ENCODE results near the gene MTMR12.

The MTMR12 gene

DNA sequence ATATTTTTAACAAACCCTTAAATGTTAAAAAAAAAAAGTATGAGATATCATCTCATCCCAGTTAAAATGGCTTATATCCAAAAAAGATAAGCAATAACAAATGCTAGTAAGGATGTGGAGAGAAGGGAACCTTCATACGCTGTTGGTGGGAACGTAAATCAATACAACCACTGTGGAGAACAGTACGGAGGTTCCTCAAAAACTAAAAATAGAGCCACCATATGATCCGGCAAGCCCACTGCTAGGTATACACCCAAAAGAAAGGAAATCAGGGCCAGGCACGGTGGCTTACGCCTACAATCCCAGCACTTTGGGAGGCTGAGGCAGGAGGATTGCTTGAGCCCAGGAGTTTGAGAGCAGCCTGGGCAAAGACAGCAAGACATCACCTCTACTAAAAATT is 3.0 kb downstream of the MTMR12 start:
- no peak for TF ChIP-seq TEAD4 (IDR thresholded peaks at IDR 0.05)
- TF ChIP-seq, protein P1, sequence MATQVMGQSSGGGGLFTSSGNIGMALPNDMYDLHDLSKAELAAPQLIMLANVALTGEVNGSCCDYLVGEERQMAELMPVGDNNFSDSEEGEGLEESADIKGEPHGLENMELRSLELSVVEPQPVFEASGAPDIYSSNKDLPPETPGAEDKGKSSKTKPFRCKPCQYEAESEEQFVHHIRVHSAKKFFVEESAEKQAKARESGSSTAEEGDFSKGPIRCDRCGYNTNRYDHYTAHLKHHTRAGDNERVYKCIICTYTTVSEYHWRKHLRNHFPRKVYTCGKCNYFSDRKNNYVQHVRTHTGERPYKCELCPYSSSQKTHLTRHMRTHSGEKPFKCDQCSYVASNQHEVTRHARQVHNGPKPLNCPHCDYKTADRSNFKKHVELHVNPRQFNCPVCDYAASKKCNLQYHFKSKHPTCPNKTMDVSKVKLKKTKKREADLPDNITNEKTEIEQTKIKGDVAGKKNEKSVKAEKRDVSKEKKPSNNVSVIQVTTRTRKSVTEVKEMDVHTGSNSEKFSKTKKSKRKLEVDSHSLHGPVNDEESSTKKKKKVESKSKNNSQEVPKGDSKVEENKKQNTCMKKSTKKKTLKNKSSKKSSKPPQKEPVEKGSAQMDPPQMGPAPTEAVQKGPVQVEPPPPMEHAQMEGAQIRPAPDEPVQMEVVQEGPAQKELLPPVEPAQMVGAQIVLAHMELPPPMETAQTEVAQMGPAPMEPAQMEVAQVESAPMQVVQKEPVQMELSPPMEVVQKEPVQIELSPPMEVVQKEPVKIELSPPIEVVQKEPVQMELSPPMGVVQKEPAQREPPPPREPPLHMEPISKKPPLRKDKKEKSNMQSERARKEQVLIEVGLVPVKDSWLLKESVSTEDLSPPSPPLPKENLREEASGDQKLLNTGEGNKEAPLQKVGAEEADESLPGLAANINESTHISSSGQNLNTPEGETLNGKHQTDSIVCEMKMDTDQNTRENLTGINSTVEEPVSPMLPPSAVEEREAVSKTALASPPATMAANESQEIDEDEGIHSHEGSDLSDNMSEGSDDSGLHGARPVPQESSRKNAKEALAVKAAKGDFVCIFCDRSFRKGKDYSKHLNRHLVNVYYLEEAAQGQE (IDR thresholded peaks at IDR 0.05; ENCODE audit: low read depth): no peak
- no peak for TF ChIP-seq TAF1 (IDR thresholded peaks at IDR 0.05; ENCODE audit: low read depth)
- TF ChIP-seq ZBTB7A (IDR thresholded peaks at IDR 0.05; ENCODE audit: low read depth): no peak
- no peak for TF ChIP-seq CREB1 (IDR thresholded peaks at IDR 0.05; ENCODE audit: low read depth)
- no peak for TF ChIP-seq RAD21 (IDR thresholded peaks at IDR 0.05; ENCODE audit: low read depth)
- no peak for TF ChIP-seq NFIC (IDR thresholded peaks at IDR 0.05)
- TF ChIP-seq, protein P2, sequence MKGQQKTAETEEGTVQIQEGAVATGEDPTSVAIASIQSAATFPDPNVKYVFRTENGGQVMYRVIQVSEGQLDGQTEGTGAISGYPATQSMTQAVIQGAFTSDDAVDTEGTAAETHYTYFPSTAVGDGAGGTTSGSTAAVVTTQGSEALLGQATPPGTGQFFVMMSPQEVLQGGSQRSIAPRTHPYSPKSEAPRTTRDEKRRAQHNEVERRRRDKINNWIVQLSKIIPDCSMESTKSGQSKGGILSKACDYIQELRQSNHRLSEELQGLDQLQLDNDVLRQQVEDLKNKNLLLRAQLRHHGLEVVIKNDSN (IDR thresholded peaks at IDR 0.05): no peak
- TF ChIP-seq TCF12 (IDR thresholded peaks at IDR 0.05; ENCODE audit: low read depth): no peak

DNA sequence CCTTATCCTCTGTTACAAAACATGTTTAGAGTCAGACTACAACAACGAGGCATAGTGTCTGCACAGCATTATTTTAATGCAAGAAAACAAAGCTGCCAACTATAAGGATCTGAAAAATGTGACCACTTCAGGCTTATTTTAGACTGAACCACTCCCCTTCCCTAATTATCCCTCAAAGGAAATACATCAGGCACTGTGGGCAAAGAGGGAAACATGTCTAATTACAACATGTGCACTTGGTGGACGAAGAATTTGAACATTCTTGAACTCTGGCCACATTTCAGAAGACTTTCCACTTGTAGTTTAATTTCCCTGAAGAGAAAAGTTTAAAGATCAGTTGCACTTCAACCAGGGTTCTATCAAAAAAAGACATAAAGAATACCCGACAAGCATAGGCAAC is 3.8 kb downstream of the MTMR12 start:
- TF ChIP-seq FOXM1 (IDR thresholded peaks at IDR 0.05; ENCODE audit: borderline replicate concordance, low read depth) (no peak), CREB1 (IDR thresholded peaks at IDR 0.05; ENCODE audit: low read depth) (no peak), TEAD4 (IDR thresholded peaks at IDR 0.05) (no peak), RAD21 (IDR thresholded peaks at IDR 0.05; ENCODE audit: low read depth) (no peak), NFIC (IDR thresholded peaks at IDR 0.05) (no peak), ZBTB7A (IDR thresholded peaks at IDR 0.05; ENCODE audit: low read depth) (no peak), TCF12 (IDR thresholded peaks at IDR 0.05; ENCODE audit: low read depth) (no peak), EGR1 (IDR thresholded peaks at IDR 0.05) (no peak), TAF1 (IDR thresholded peaks at IDR 0.05; ENCODE audit: low read depth) (no peak)
- TF ChIP-seq, protein P2 (IDR thresholded peaks at IDR 0.05): no peak
- TF ChIP-seq, protein P1 (IDR thresholded peaks at IDR 0.05; ENCODE audit: low read depth): no peak
- TF ChIP-seq, protein P3, sequence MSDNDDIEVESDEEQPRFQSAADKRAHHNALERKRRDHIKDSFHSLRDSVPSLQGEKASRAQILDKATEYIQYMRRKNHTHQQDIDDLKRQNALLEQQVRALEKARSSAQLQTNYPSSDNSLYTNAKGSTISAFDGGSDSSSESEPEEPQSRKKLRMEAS (IDR thresholded peaks at IDR 0.05): no peak

DNA sequence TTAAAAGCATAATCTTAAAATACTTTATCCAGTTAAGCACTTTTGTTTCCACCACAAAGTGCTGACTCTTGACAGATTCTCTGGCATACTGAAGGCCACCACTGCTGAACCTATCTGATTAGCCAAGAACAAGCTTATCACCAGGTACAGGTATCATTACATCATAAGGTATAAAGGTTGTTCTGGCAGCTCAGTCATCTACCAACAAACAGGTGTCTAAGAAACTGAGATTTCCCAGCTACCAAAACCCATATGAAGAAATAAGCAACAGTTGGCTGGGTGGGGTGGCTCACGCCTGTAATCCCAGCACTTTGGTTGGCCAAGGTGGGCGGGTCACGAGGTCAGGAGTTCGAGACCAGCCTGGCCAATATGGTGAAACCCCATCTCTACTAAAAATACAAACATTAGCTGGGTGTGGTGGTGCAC is 5.0 kb downstream of the MTMR12 start:
- TF ChIP-seq ZBTB7A (IDR thresholded peaks at IDR 0.05; ENCODE audit: low read depth) (no peak), EP300 (IDR thresholded peaks at IDR 0.05; ENCODE audit: borderline replicate concordance) (no peak)

DNA sequence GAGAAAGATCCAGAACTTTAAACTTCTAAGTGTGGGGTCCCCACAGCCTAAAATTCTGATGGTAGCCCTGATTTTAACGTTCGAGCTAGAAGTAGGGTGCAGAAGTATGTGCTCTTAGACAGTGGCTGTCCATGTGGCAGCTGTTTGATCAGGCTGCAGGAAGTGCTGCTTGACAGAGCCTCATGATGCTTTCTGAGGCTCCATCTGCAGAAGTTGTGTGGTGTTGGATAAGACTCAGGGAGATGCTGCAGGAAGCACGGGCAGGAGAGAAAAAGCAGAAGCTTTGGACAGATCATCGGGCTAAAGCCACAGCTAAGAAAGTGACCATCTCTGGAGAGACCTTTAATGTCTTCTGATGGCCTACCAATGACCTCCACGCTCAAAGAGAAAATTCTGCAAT is 8.1 kb downstream of the MTMR12 start:
- TF ChIP-seq, protein P1 (IDR thresholded peaks at IDR 0.05; ENCODE audit: low read depth): no peak
- TF ChIP-seq ZBTB7A (IDR thresholded peaks at IDR 0.05; ENCODE audit: low read depth): no peak

DNA sequence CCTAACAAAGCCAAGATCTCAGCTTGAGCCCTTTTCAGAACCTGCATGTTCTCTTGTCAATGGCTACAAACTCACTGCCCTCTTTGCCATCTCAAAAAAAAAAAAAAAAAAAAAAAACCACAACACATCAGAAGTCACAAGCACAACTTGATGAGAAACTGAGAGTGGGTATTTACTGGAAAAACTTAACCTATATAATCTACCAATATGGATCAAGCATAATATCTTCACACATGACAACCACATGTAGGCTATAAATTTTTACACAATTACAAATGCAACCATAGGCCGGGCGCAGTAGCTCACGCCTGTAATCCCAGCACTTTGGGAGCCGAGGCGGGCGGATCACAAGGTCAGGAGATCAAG is 9.0 kb downstream of the MTMR12 start:
- TF ChIP-seq TEAD4 (IDR thresholded peaks at IDR 0.05) (no peak), CREB1 (IDR thresholded peaks at IDR 0.05; ENCODE audit: low read depth) (no peak), EGR1 (IDR thresholded peaks at IDR 0.05) (no peak), YY1 (IDR thresholded peaks at IDR 0.05; ENCODE audit: low read depth) (no peak), ZBTB7A (IDR thresholded peaks at IDR 0.05; ENCODE audit: low read depth) (no peak), FOXM1 (IDR thresholded peaks at IDR 0.05; ENCODE audit: borderline replicate concordance, low read depth) (no peak), CEBPB (IDR thresholded peaks at IDR 0.05) (no peak), RAD21 (IDR thresholded peaks at IDR 0.05; ENCODE audit: low read depth) (no peak), TCF12 (IDR thresholded peaks at IDR 0.05; ENCODE audit: low read depth) (no peak), EP300 (IDR thresholded peaks at IDR 0.05; ENCODE audit: borderline replicate concordance) (no peak), TAF1 (IDR thresholded peaks at IDR 0.05; ENCODE audit: low read depth) (no peak), NFIC (IDR thresholded peaks at IDR 0.05) (no peak)
- TF ChIP-seq, protein P1 (IDR thresholded peaks at IDR 0.05; ENCODE audit: low read depth): no peak
- TF ChIP-seq, protein P2 (IDR thresholded peaks at IDR 0.05): no peak
- TF ChIP-seq, protein P3 (IDR thresholded peaks at IDR 0.05): no peak

Data from Ishikawa (cell line).